HepG2 (cell line): ENCODE data around the gene CD163L1. TPM values are rescaled to one million over a fixed set of nuclear protein-coding genes. Genes with fewer than 3 reads are reported as not detected.

Source experiments
- ATAC-seq: fragments of 200-7000 bp; cut with Tn5 transposase; 3 replicates; pipeline ENCODE4 v1.9.1; 2020; ENCODE audit warnings: mild to moderate bottlenecking, moderate library complexity
- BruUV-seq: library from RNA; stranded (reverse); fragments of 400-500 nt; replicated peaks from 2 replicates; lab custom pipeline; 2021; lab: Mats Ljungman, UMichigan
- CTCF ChIA-PET: fragments of 300-600 bp; formaldehyde crosslinking; extraction: SDS; loops from one replicate; lab custom pipeline; 2021; ENCODE audit warnings: low total read pairs, inconsistent platforms, low intra/inter-chr PET ratio; lab: Yijun Ruan, JAX
- POLR2A ChIA-PET: fragments of 350-600 bp; sonication (Branson Sonifier 250); formaldehyde crosslinking; loops from one replicate; lab custom pipeline; 2020; ENCODE audit warnings: antibody characterized with exemption, inconsistent platforms; lab: Yijun Ruan, JAX
- DNase-seq: peaks from one replicate; pipeline ENCODE4 v3.0.0-alpha.2; 2015; ENCODE audit warnings: low spot score
- FAIRE-seq: peaks from 3 replicates; lab custom pipeline; 2011; peaks lifted over from hg19 to GRCh38; lab: Jason Lieb, UNC
- H2AFZ ChIP-seq: one replicate; pipeline ENCODE4 v1.6.1; 2011; ENCODE audit warnings: low read length, inconsistent platforms
- H3K27ac ChIP-seq: fragments of 300-600 bp; 3 replicates; pipeline ENCODE4 v1.8.0; 2011; ENCODE audit warnings: mixed run types, mild to moderate bottlenecking, mixed read lengths, low read length, inconsistent platforms; ENCODE audit not compliant: insufficient read depth; ENCODE audit errors: extremely low read length
- H3K27me3 ChIP-seq, 2 experiments: fragments of 200-600 bp in 1 of 2; 2 replicates in 1 of 2; 3 replicates in 1 of 2; pipeline versions ENCODE4 v1.6.0 to v1.8.0; 2011; ENCODE audit warnings: low read length in 2 of 2, mild to moderate bottlenecking in 2 of 2, moderate library complexity in 2 of 2, inconsistent platforms in 1 of 2; ENCODE audit not compliant: insufficient read depth in 2 of 2, control insufficient read depth in 1 of 2
- H3K36me3 ChIP-seq, 2 experiments: fragments of 200-600 bp in 1 of 2; replicated peaks in 1 of 2; 2 replicates in 1 of 2; 3 replicates in 1 of 2; pipeline versions ENCODE4 v1.5.1 to v1.8.0; 2011; ENCODE audit warnings: low read length in 2 of 2, inconsistent platforms in 1 of 2; ENCODE audit not compliant: insufficient read depth in 2 of 2, control insufficient read depth in 1 of 2
- H3K4me1 ChIP-seq: 2 replicates; pipeline ENCODE4 v1.5.1; 2012; ENCODE audit warnings: low read length, inconsistent platforms; ENCODE audit not compliant: insufficient read depth
- H3K4me2 ChIP-seq: 2 replicates; pipeline ENCODE4 v1.6.0; 2011; ENCODE audit warnings: low read depth, low read length, inconsistent platforms
- H3K4me3 ChIP-seq, 3 experiments: fragments of 200-600 bp in 1 of 3; sonication (generic), shearing (Covaris generic) in 1 of 3; replicated peaks in 1 of 3; 2 replicates each; pipeline ENCODE4 v1.5.1; 2011 to 2016; ENCODE audit warnings: low read length in 3 of 3, inconsistent platforms in 2 of 3, low read depth in 2 of 3, mild to moderate bottlenecking in 2 of 3, control low read depth in 1 of 3, mixed read lengths in 1 of 3; ENCODE audit not compliant: insufficient read depth in 1 of 3
- H3K79me2 ChIP-seq: one replicate; pipeline ENCODE4 v1.6.1; 2011; ENCODE audit warnings: low read length, inconsistent platforms; ENCODE audit not compliant: insufficient read depth
- H3K9ac ChIP-seq: 2 replicates; pipeline ENCODE4 v1.6.0; 2011; ENCODE audit warnings: mild to moderate bottlenecking, low read depth, low read length, inconsistent platforms; ENCODE audit not compliant: insufficient read depth
- H3K9me3 ChIP-seq: 2 replicates; pipeline ENCODE4 v1.5.1; 2012; ENCODE audit warnings: mild to moderate bottlenecking, low read length
- H4K20me1 ChIP-seq: 2 replicates; pipeline ENCODE4 v1.6.0; 2011; ENCODE audit warnings: inconsistent platforms, mild to moderate bottlenecking, low read length, moderate library complexity; ENCODE audit not compliant: insufficient read depth
- CHD2 ChIP-seq: IDR thresholded peaks from 2 replicates; pipeline ENCODE4 v1.6.1; 2011; ENCODE audit warnings: low read depth, low read length, improper control_type of control experiment
- HNF4G ChIP-seq, 2 experiments: sonication (generic) in 1 of 2; formaldehyde crosslinking in 1 of 2; IDR thresholded peaks; 2 replicates each; pipeline versions ENCODE4 v1.4.0 to v1.6.1; 2011 to 2020; ENCODE audit warnings: borderline replicate concordance in 2 of 2, low read depth in 2 of 2, mild to moderate bottlenecking in 2 of 2, low read length in 1 of 2, missing genetic modification reagents in 1 of 2, moderate library complexity in 1 of 2
- HNRNPH1 ChIP-seq: fragments of 200-400 bp; formaldehyde crosslinking; optimal IDR thresholded peaks from 2 replicates; pipeline ENCODE3; 2017; ENCODE audit warnings: mild to moderate bottlenecking, low read depth, low read length
- HNRNPK ChIP-seq: fragments of 200-400 bp; formaldehyde crosslinking; IDR thresholded peaks from 2 replicates; pipeline ENCODE4 v1.6.1; 2018; ENCODE audit warnings: low read length, low read depth, moderate library complexity, mild to moderate bottlenecking; ENCODE audit not compliant: poor library complexity, severe bottlenecking
- HOXD1 ChIP-seq: sonication (generic); formaldehyde crosslinking; IDR thresholded peaks from 2 replicates; pipeline ENCODE4 v1.5.0; 2020; ENCODE audit warnings: missing genetic modification reagents
- KAT8 ChIP-seq: IDR thresholded peaks from 2 replicates; pipeline ENCODE4 v1.6.1; 2016; ENCODE audit warnings: missing genetic modification reagents, missing compliant biosample characterization
- MAF1 ChIP-seq: sonication (generic); formaldehyde crosslinking; IDR thresholded peaks from 2 replicates; pipeline ENCODE4 v1.5.0; 2020; ENCODE audit warnings: missing genetic modification reagents, borderline replicate concordance
- POLR2A ChIP-seq, 2 experiments: IDR thresholded peaks; 2 replicates each; pipeline ENCODE4 v1.6.1; 2011; ENCODE audit warnings: low read depth in 2 of 2, low read length in 2 of 2, mild to moderate bottlenecking in 1 of 2, moderate library complexity in 1 of 2; ENCODE audit not compliant: insufficient read depth in 1 of 2
- RFX5 ChIP-seq: IDR thresholded peaks from 2 replicates; pipeline ENCODE4 v1.6.1; 2011; ENCODE audit warnings: low read depth, low read length, improper control_type of control experiment
- SOX5 ChIP-seq: IDR thresholded peaks from 2 replicates; pipeline ENCODE4 v1.6.1; 2016; ENCODE audit warnings: borderline replicate concordance
- ZC3H13 ChIP-seq: sonication (generic); formaldehyde crosslinking; IDR thresholded peaks from 2 replicates; pipeline ENCODE4 v1.8.1; 2023; ENCODE audit warnings: mild to moderate bottlenecking, missing genetic modification reagents, moderate library complexity
- ZMYM3 ChIP-seq: sonication (generic); formaldehyde crosslinking; IDR thresholded peaks from 2 replicates; pipeline ENCODE4 v1.5.1; 2020; ENCODE audit warnings: mild to moderate bottlenecking, missing genetic modification reagents
- ZNF337 ChIP-seq: sonication (generic); formaldehyde crosslinking; IDR thresholded peaks from 2 replicates; pipeline ENCODE4 v1.5.1; 2020; ENCODE audit warnings: missing genetic modification reagents, low read depth, mild to moderate bottlenecking, borderline replicate concordance
- ZNF788 ChIP-seq: sonication (generic); formaldehyde crosslinking; IDR thresholded peaks from 2 replicates; pipeline ENCODE4 v1.5.0; 2020; ENCODE audit warnings: mild to moderate bottlenecking, missing genetic modification reagents, borderline replicate concordance
- WGBS: methylation state at CpG from one replicate; pipeline ENCODE4 v1.1.6; 2017; ENCODE audit warnings: low lambda C conversion rate; 5-methylcytosine and 5-hydroxymethylcytosine counted together
- in situ Hi-C: cut with HindIII; loops from 2 replicates; pipeline ENCODE4 v1.10.0; 2017; ENCODE audit warnings: low pct_unique_long_range_greater_than_20kb; ENCODE audit not compliant: extremely low pct_ligation_motif_present
- intact Hi-C: fragments of 100-400 bp; cut with micrococcal nuclease; formaldehyde crosslinking; loops from one replicate; pipeline ENCODE4 v1.10.0; 2022; ENCODE audit not compliant: unreplicated experiment
- polyA plus RNA-seq, 8 experiments: library from polyadenylated mRNA; depleted of rRNA in 3 of 8; stranded (reverse) in 7 of 8; unstranded in 1 of 8; fragments of >200 nt; fragmentation: Illumina TruSeq in 4 of 8; extraction: Trizol in 4 of 8; gene quantifications; 2 replicates each; pipeline versions ENCODE4 v1.2.1 to v1.2.3, GENCODE V29; 2011 to 2016; ENCODE audit warnings: low read depth in 4 of 8, missing spikeins in 1 of 8, mixed read lengths in 1 of 8; ENCODE audit not compliant: insufficient read depth in 1 of 8
- total RNA-seq, 5 experiments: library from RNA; depleted of rRNA; stranded (reverse); fragments of >200 nt; fragmentation: Illumina TruSeq; extraction: Trizol; gene quantifications; 2 replicates each; pipeline ENCODE4 v1.2.3, GENCODE V29; 2016; ENCODE audit warnings: low read depth in 1 of 5
- TF ChIP-seq, protein P1 (sequence below): sonication (generic); formaldehyde crosslinking; IDR thresholded peaks from 2 replicates; pipeline ENCODE4 v1.4.0; 2020; ENCODE audit warnings: missing genetic modification reagents
- TF ChIP-seq, protein P2 (sequence below): sonication (generic); formaldehyde crosslinking; IDR thresholded peaks from 2 replicates; pipeline ENCODE4 v1.4.0; 2020; ENCODE audit warnings: missing genetic modification reagents
- TF ChIP-seq, protein P3 (sequence below): IDR thresholded peaks from 2 replicates; pipeline ENCODE4 v1.6.1; 2016; ENCODE audit warnings: mild to moderate bottlenecking

CD163L1 gene
- total and polyA plus RNA-seq, 2 of the 13 experiments (the other 11 are each of a cell fraction or from before 2014, with no cell fraction given) = 3.4 to 6.8 TPM

DNA sequence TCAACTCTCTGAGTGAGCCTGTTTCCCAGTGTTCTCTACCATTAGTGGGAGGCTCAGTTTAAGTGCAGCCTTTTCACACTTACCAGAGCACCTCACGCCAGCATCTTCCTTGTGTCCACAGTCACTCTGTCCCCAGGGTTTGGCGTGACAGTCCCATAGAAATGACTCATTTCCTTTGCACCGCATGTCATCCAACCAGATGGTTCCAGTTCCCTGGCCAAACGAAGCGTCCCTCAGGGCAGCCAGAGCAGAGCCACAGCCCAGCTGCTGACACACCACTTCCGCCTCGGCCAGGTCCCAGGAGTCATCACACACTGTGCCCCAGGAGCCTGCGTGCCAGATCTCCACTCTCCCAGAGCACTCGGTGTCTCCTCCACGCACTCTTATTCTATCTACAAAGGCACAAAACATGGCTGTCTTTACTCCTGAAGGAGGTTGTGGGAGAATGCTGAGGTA, 74.7 kb downstream of the CD163L1 start:
- FAIRE-seq = peak; percentile 36
- Histone ChIP-seq H3K4me3 (peak overlapping the region; percentile 19 to 48 (median 45); a peak in 5 of 6 replicates), H3K9me3 (no peaks in the 10 kb centered on the region), H3K4me2 (peak overlapping the region; percentile 72), H3K79me2 (no peaks in the 10 kb centered on the region), H3K9ac (peak overlapping the region; percentile 30; the same call in 1 of the 2 replicates), H3K27ac (no peak overlapping the region), H3K4me1 (peaks cover 10% of the 10 kb centered on the region), H4K20me1 (no peaks in the 10 kb centered on the region), H3K27me3 (no peaks in the 10 kb centered on the region; a peak in 1 of 5 replicates), H2AFZ (peak overlapping the region; percentile 71), H3K36me3 (no peaks in the 10 kb centered on the region)
- 26% methylated on average over 10 of the region's 10 CpGs for WGBS
- POLR2A ChIA-PET = no interaction called here
- peak; percentile 99 for ATAC-seq
- intact Hi-C loops = no loop called here
- in situ Hi-C loops = no loop called here
- CTCF ChIA-PET = no interaction called here
- peak; percentile 66 for DNase-seq
- no TSS peak for BruUV-seq
- TF ChIP-seq POLR2A (IDR thresholded peaks at IDR 0.05; ENCODE audit: insufficient read depth in 1 of 2, low read depth in 2 of 2, low read length in 2 of 2) = peak; percentile 36 to 82
- TF ChIP-seq RFX5 = no peak
- TF ChIP-seq HNF4G (IDR thresholded peaks at IDR 0.05; ENCODE audit: borderline replicate concordance, low read depth, low read length) = no peak
- no peak for TF ChIP-seq HNF4G (CRISPR knock-in tag; IDR thresholded peaks at IDR 0.05; ENCODE audit: borderline replicate concordance, low read depth)
- TF ChIP-seq, protein P1, sequence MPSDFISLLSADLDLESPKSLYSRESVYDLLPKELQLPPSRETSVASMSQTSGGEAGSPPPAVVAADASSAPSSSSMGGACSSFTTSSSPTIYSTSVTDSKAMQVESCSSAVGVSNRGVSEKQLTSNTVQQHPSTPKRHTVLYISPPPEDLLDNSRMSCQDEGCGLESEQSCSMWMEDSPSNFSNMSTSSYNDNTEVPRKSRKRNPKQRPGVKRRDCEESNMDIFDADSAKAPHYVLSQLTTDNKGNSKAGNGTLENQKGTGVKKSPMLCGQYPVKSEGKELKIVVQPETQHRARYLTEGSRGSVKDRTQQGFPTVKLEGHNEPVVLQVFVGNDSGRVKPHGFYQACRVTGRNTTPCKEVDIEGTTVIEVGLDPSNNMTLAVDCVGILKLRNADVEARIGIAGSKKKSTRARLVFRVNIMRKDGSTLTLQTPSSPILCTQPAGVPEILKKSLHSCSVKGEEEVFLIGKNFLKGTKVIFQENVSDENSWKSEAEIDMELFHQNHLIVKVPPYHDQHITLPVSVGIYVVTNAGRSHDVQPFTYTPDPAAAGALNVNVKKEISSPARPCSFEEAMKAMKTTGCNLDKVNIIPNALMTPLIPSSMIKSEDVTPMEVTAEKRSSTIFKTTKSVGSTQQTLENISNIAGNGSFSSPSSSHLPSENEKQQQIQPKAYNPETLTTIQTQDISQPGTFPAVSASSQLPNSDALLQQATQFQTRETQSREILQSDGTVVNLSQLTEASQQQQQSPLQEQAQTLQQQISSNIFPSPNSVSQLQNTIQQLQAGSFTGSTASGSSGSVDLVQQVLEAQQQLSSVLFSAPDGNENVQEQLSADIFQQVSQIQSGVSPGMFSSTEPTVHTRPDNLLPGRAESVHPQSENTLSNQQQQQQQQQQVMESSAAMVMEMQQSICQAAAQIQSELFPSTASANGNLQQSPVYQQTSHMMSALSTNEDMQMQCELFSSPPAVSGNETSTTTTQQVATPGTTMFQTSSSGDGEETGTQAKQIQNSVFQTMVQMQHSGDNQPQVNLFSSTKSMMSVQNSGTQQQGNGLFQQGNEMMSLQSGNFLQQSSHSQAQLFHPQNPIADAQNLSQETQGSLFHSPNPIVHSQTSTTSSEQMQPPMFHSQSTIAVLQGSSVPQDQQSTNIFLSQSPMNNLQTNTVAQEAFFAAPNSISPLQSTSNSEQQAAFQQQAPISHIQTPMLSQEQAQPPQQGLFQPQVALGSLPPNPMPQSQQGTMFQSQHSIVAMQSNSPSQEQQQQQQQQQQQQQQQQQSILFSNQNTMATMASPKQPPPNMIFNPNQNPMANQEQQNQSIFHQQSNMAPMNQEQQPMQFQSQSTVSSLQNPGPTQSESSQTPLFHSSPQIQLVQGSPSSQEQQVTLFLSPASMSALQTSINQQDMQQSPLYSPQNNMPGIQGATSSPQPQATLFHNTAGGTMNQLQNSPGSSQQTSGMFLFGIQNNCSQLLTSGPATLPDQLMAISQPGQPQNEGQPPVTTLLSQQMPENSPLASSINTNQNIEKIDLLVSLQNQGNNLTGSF = no peak
- TF ChIP-seq, protein P2, sequence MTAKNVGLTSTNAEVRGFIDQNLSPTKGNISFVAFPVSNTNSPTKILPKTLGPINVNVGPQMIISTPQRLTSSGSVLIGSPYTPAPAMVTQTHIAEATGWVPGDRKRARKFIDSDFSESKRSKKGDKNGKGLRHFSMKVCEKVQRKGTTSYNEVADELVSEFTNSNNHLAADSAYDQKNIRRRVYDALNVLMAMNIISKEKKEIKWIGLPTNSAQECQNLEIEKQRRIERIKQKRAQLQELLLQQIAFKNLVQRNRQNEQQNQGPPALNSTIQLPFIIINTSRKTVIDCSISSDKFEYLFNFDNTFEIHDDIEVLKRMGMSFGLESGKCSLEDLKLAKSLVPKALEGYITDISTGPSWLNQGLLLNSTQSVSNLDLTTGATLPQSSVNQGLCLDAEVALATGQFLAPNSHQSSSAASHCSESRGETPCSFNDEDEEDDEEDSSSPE = no peak
- TF ChIP-seq ZNF788 = no peak; the same call in 1 of the 2 replicates
- TF ChIP-seq KAT8 (CRISPR knock-in tag) = peak; percentile 87
- no peak for TF ChIP-seq HOXD1 (CRISPR knock-in tag)
- TF ChIP-seq ZC3H13 (CRISPR knock-in tag) = no peak
- no peak for TF ChIP-seq ZNF337 (CRISPR knock-in tag)
- TF ChIP-seq ZMYM3 (CRISPR knock-in tag) = no peak
- no peak for TF ChIP-seq HNRNPK
- no peak for TF ChIP-seq CHD2
- no peak for TF ChIP-seq MAF1 (CRISPR knock-in tag)
- TF ChIP-seq, protein P3, sequence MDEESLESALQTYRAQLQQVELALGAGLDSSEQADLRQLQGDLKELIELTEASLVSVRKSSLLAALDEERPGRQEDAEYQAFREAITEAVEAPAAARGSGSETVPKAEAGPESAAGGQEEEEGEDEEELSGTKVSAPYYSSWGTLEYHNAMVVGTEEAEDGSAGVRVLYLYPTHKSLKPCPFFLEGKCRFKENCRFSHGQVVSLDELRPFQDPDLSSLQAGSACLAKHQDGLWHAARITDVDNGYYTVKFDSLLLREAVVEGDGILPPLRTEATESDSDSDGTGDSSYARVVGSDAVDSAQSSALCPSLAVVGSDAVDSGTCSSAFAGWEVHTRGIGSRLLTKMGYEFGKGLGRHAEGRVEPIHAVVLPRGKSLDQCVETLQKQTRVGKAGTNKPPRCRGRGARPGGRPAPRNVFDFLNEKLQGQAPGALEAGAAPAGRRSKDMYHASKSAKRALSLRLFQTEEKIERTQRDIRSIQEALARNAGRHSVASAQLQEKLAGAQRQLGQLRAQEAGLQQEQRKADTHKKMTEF (CRISPR knock-in tag) = no peak
- no peak for TF ChIP-seq SOX5
- no peak for TF ChIP-seq HNRNPH1
